ENCODE measurements around the gene NLGN2. TPM values are rescaled to one million over a fixed set of nuclear protein-coding genes. Genes with fewer than 3 reads are reported as not detected.

Gene NLGN2
- polyA plus RNA-seq, 1 donor from 2014 or later, result 13.8 TPM

GRCh38 chr17:7431231-7431630 lies 23.6 kb downstream of the NLGN2 start:
- no peak overlapping the region for H3K9ac ChIP-seq (ENCODE audit: low read length)
- no peak overlapping the region for H2AFZ ChIP-seq (ENCODE audit: low read depth, low read length)
- no peaks in the 10 kb centered on the region for H3K36me3 ChIP-seq (ENCODE audit: insufficient read depth, low read length)
- no peak for TF ChIP-seq MXI1 (conservative IDR thresholded peaks at IDR 0.05; ENCODE audit: poor library complexity, severe bottlenecking)
- TF ChIP-seq, protein P1, sequence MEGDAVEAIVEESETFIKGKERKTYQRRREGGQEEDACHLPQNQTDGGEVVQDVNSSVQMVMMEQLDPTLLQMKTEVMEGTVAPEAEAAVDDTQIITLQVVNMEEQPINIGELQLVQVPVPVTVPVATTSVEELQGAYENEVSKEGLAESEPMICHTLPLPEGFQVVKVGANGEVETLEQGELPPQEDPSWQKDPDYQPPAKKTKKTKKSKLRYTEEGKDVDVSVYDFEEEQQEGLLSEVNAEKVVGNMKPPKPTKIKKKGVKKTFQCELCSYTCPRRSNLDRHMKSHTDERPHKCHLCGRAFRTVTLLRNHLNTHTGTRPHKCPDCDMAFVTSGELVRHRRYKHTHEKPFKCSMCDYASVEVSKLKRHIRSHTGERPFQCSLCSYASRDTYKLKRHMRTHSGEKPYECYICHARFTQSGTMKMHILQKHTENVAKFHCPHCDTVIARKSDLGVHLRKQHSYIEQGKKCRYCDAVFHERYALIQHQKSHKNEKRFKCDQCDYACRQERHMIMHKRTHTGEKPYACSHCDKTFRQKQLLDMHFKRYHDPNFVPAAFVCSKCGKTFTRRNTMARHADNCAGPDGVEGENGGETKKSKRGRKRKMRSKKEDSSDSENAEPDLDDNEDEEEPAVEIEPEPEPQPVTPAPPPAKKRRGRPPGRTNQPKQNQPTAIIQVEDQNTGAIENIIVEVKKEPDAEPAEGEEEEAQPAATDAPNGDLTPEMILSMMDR (IDR thresholded peaks at IDR 0.05; ENCODE audit: poor library complexity, severe bottlenecking), result no peak
- TF ChIP-seq RAD21 (conservative IDR thresholded peaks at IDR 0.05), result no peak
- TF ChIP-seq, protein P2, sequence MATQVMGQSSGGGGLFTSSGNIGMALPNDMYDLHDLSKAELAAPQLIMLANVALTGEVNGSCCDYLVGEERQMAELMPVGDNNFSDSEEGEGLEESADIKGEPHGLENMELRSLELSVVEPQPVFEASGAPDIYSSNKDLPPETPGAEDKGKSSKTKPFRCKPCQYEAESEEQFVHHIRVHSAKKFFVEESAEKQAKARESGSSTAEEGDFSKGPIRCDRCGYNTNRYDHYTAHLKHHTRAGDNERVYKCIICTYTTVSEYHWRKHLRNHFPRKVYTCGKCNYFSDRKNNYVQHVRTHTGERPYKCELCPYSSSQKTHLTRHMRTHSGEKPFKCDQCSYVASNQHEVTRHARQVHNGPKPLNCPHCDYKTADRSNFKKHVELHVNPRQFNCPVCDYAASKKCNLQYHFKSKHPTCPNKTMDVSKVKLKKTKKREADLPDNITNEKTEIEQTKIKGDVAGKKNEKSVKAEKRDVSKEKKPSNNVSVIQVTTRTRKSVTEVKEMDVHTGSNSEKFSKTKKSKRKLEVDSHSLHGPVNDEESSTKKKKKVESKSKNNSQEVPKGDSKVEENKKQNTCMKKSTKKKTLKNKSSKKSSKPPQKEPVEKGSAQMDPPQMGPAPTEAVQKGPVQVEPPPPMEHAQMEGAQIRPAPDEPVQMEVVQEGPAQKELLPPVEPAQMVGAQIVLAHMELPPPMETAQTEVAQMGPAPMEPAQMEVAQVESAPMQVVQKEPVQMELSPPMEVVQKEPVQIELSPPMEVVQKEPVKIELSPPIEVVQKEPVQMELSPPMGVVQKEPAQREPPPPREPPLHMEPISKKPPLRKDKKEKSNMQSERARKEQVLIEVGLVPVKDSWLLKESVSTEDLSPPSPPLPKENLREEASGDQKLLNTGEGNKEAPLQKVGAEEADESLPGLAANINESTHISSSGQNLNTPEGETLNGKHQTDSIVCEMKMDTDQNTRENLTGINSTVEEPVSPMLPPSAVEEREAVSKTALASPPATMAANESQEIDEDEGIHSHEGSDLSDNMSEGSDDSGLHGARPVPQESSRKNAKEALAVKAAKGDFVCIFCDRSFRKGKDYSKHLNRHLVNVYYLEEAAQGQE (IDR thresholded peaks at IDR 0.05; ENCODE audit: borderline replicate concordance), result no peak
- no peak for TF ChIP-seq SMC3 (conservative IDR thresholded peaks at IDR 0.05; ENCODE audit: poor library complexity)
- TF ChIP-seq EP300 (conservative IDR thresholded peaks at IDR 0.05; ENCODE audit: poor library complexity, severe bottlenecking), result no peak
- H3K27me3 ChIP-seq (ENCODE audit: insufficient read depth, low read depth, low read length), result peaks cover 14% of the 10 kb centered on the region
- no peaks in the 10 kb centered on the region for H3K79me2 ChIP-seq (replicated peaks; ENCODE audit: insufficient read depth, low read length)
- no peak overlapping the region for H3K4me3 ChIP-seq (ENCODE audit: low read length)
- no peak overlapping the region for H3K4me2 ChIP-seq (ENCODE audit: low read length)
- H3K27ac ChIP-seq (ENCODE audit: low read length), result no peak overlapping the region
- H3K9me2 ChIP-seq (ENCODE audit: insufficient read depth, low read length), result no peaks in the 10 kb centered on the region
- no peaks in the 10 kb centered on the region for H3K9me3 ChIP-seq (ENCODE audit: low read length)
- no peaks in the 10 kb centered on the region for H3F3A ChIP-seq (ENCODE audit: insufficient read depth, low read length, poor library complexity, severe bottlenecking)
- no peaks in the 10 kb centered on the region for H4K20me1 ChIP-seq (ENCODE audit: insufficient read depth)

GRCh38 chr17:7432296-7432695 lies 24.7 kb downstream of the NLGN2 start:
- H3K4me3 ChIP-seq (ENCODE audit: low read length), result no peak overlapping the region
- no peak overlapping the region for H3K27ac ChIP-seq (ENCODE audit: low read length)
- H3K9ac ChIP-seq (ENCODE audit: low read length), result no peak overlapping the region
- no peaks in the 10 kb centered on the region for H3K36me3 ChIP-seq (ENCODE audit: insufficient read depth, low read length)
- TF ChIP-seq MXI1 (conservative IDR thresholded peaks at IDR 0.05; ENCODE audit: poor library complexity, severe bottlenecking) (no peak), POLR2AphosphoS5 (IDR thresholded peaks at IDR 0.05) (no peak), SMC3 (conservative IDR thresholded peaks at IDR 0.05; ENCODE audit: poor library complexity) (no peak), TAF1 (IDR thresholded peaks at IDR 0.05; ENCODE audit: low read depth) (no peak), RAD21 (conservative IDR thresholded peaks at IDR 0.05) (no peak)
- TF ChIP-seq, protein P2 (IDR thresholded peaks at IDR 0.05; ENCODE audit: borderline replicate concordance), result no peak
- no peaks in the 10 kb centered on the region for H3F3A ChIP-seq (ENCODE audit: insufficient read depth, low read length, poor library complexity, severe bottlenecking)
- H4K20me1 ChIP-seq (ENCODE audit: insufficient read depth), result no peaks in the 10 kb centered on the region
- no peaks in the 10 kb centered on the region for H3K9me2 ChIP-seq (ENCODE audit: insufficient read depth, low read length)
- no peaks in the 10 kb centered on the region for H3K9me3 ChIP-seq (ENCODE audit: low read length)
- no peak overlapping the region for H2AFZ ChIP-seq (ENCODE audit: low read depth, low read length)
- peaks cover 23% of the 10 kb centered on the region for H3K27me3 ChIP-seq (ENCODE audit: insufficient read depth, low read depth, low read length)
- H3K4me2 ChIP-seq (ENCODE audit: low read length), result no peak overlapping the region
- H3K79me2 ChIP-seq (replicated peaks; ENCODE audit: insufficient read depth, low read length), result no peaks in the 10 kb centered on the region
